K562 (cell line): ENCODE results near the gene INSL6. TPM values are rescaled to one million over a fixed set of nuclear protein-coding genes. Genes with fewer than 3 reads are reported as not detected.

Source experiments
- ATAC-seq: fragments of 200-7000 bp; cut with Tn5 transposase; 3 replicates; pipeline ENCODE4 v1.9.1; 2020; ENCODE audit warnings: moderate library complexity
- BruUV-seq: library from RNA; stranded (reverse); fragments of 400-500 nt; replicated peaks from 2 replicates; lab custom pipeline; 2021; lab: Mats Ljungman, UMichigan
- CTCF ChIA-PET: fragments of 300-600 bp; formaldehyde crosslinking; extraction: SDS; loops from one replicate; lab custom pipeline; 2021; ENCODE audit warnings: low intra/inter-chr PET ratio; lab: Yijun Ruan, JAX
- POLR2A ChIA-PET: fragments of 300-600, 350-650 bp; sonication (Branson Sonifier 250); formaldehyde crosslinking; extraction: SDS; loops from one replicate; lab custom pipeline; 2021; ENCODE audit warnings: antibody characterized with exemption, inconsistent platforms; lab: Yijun Ruan, JAX
- DNase-seq, 4 experiments: peaks; one replicate each; pipeline versions ENCODE4 v3.0.0 to v3.0.0-alpha.2; 2011 to 2018; ENCODE audit warnings: low spot score in 3 of 4, mixed read lengths in 3 of 4; ENCODE audit errors: extremely low read depth in 1 of 4
- FAIRE-seq: peaks from 2 replicates; lab custom pipeline; 2011; peaks lifted over from hg19 to GRCh38; lab: Jason Lieb, UNC
- H2AFZ ChIP-seq: 2 replicates; pipeline ENCODE4 v1.6.0; 2011; ENCODE audit warnings: low read depth, low read length, control low read depth, inconsistent platforms
- H3K27ac ChIP-seq: fragments of 200-600 bp; 3 replicates; pipeline ENCODE4 v1.8.0; 2011; ENCODE audit warnings: low read depth, mild to moderate bottlenecking, control low read depth, inconsistent platforms, low read length, moderate library complexity, mixed read lengths; ENCODE audit errors: extremely low read depth
- H3K27me3 ChIP-seq, 2 experiments: fragments of 300-600 bp in 1 of 2; 2 replicates in 1 of 2; 3 replicates in 1 of 2; pipeline versions ENCODE4 v1.6.0 to v1.8.0; 2011; ENCODE audit warnings: inconsistent platforms in 2 of 2, low read length in 2 of 2, mild to moderate bottlenecking in 1 of 2, mixed read lengths in 1 of 2, moderate library complexity in 1 of 2; ENCODE audit not compliant: control insufficient read depth in 2 of 2, insufficient read depth in 2 of 2
- H3K36me3 ChIP-seq: fragments of 300-600 bp; 3 replicates; pipeline ENCODE4 v1.8.0; 2011; ENCODE audit warnings: mild to moderate bottlenecking, low read length, inconsistent platforms; ENCODE audit not compliant: control insufficient read depth, insufficient read depth
- H3K4me1 ChIP-seq, 2 experiments: fragments of 200-600 bp in 1 of 2; replicated peaks in 1 of 2; 2 replicates in 1 of 2; 3 replicates in 1 of 2; pipeline versions ENCODE4 v1.5.1 to v1.8.0; 2011; ENCODE audit warnings: inconsistent platforms in 2 of 2, low read length in 2 of 2, mild to moderate bottlenecking in 1 of 2, mixed read lengths in 1 of 2, moderate library complexity in 1 of 2; ENCODE audit not compliant: control insufficient read depth in 2 of 2, insufficient read depth in 2 of 2
- H3K4me2 ChIP-seq: 2 replicates; pipeline ENCODE4 v1.6.1; 2011; ENCODE audit warnings: low read length, control low read depth, inconsistent platforms, mixed read lengths; ENCODE audit not compliant: insufficient read depth
- H3K4me3 ChIP-seq: fragments of 200-600 bp; sonication (generic), shearing (Covaris generic); 2 replicates; pipeline ENCODE4 v1.5.1; 2016; ENCODE audit warnings: control low read depth, inconsistent platforms
- H3K79me2 ChIP-seq: fragments of 200-600 bp; 3 replicates; pipeline ENCODE4 v1.8.0; 2011; ENCODE audit warnings: low read length, inconsistent platforms; ENCODE audit not compliant: control insufficient read depth, insufficient read depth
- H3K9ac ChIP-seq, 2 experiments: 2 replicates each; pipeline versions ENCODE4 v1.6.0 to v1.6.1; 2011; ENCODE audit warnings: low read depth in 2 of 2, low read length in 2 of 2, control low read depth in 1 of 2, inconsistent platforms in 1 of 2, mild to moderate bottlenecking in 1 of 2, mixed read lengths in 1 of 2; ENCODE audit not compliant: insufficient read depth in 1 of 2
- H3K9me1 ChIP-seq: one replicate; pipeline ENCODE4 v1.6.0; 2011; ENCODE audit warnings: inconsistent platforms, mild to moderate bottlenecking, low read length, moderate library complexity; ENCODE audit not compliant: control insufficient read depth, insufficient read depth
- H3K9me3 ChIP-seq: replicated peaks from 2 replicates; pipeline ENCODE4 v1.5.1; 2011; ENCODE audit warnings: low read depth, low read length, inconsistent platforms; ENCODE audit not compliant: control insufficient read depth, insufficient read depth
- H4K20me1 ChIP-seq: replicated peaks from 2 replicates; pipeline ENCODE4 v1.6.1; 2011; ENCODE audit warnings: low read length, inconsistent platforms, mixed read lengths; ENCODE audit not compliant: control insufficient read depth, insufficient read depth
- C11orf30 ChIP-seq: fragments of 450-650 bp; IDR thresholded peaks from 2 replicates; pipeline ENCODE4 v1.6.1; 2016; ENCODE audit warnings: low read depth, mild to moderate bottlenecking
- CTCFL ChIP-seq: IDR thresholded peaks from 2 replicates; pipeline ENCODE4 v1.6.1; 2011; ENCODE audit warnings: borderline replicate concordance, low read depth, mild to moderate bottlenecking, moderate library complexity, low read length; ENCODE audit not compliant: insufficient read depth, poor library complexity, severe bottlenecking
- KAT2B ChIP-seq: IDR thresholded peaks from one replicate; pipeline ENCODE4 v1.6.1; 2012; ENCODE audit warnings: low read depth, mild to moderate bottlenecking, control low read depth, inconsistent platforms, low read length, moderate library complexity
- MAFG ChIP-seq: fragments of 450-650 bp; conservative IDR thresholded peaks from 2 replicates; pipeline ENCODE4 v1.6.1; 2016; ENCODE audit warnings: missing genetic modification characterization, missing compliant biosample characterization
- NR3C1 ChIP-seq: sonication (generic); formaldehyde crosslinking; IDR thresholded peaks from 2 replicates; pipeline ENCODE4 v1.8.1; 2022; ENCODE audit warnings: missing genetic modification reagents
- SRSF9 ChIP-seq: fragments of 200-400 bp; formaldehyde crosslinking; IDR thresholded peaks from 2 replicates; pipeline ENCODE4 v1.6.1; 2017; ENCODE audit warnings: low read depth, low read length, borderline replicate concordance
- ZBTB49 ChIP-seq: sonication (generic); formaldehyde crosslinking; IDR thresholded peaks from 2 replicates; pipeline ENCODE4 v1.8.0; 2022; ENCODE audit warnings: missing genetic modification reagents, mild to moderate bottlenecking, borderline replicate concordance
- ZNF316 ChIP-seq: fragments of 450-650 bp; IDR thresholded peaks from 2 replicates; pipeline ENCODE4 v1.6.1; 2016
- WGBS: fragments of 100-300 bp; shearing (Covaris generic); methylation state at CpG from one replicate; pipeline ENCODE4 v1.1.6; 2016; ENCODE audit warnings: low coverage, mixed read lengths; ENCODE audit not compliant: insufficient coverage; ENCODE audit errors: missing lambda C conversion rate; 5-methylcytosine and 5-hydroxymethylcytosine counted together
- in situ Hi-C: fragments of 300-500 bp; cut with MboI; formaldehyde crosslinking; loops from 4 replicates; pipeline ENCODE4 v1.15.0; 2018; ENCODE audit warnings: inconsistent platforms, mixed read lengths
- intact Hi-C: fragments of 100-400 bp; cut with micrococcal nuclease; formaldehyde crosslinking; loops from 2 replicates; pipeline ENCODE4 v1.14.2; 2022
- polyA plus RNA-seq, 8 experiments: library from polyadenylated mRNA; depleted of rRNA in 4 of 8; stranded (reverse) in 5 of 8; unstranded in 3 of 8; fragments of >200 nt; fragmentation: Nextera tagmentation in 2 of 8; fragmentation: Illumina TruSeq in 1 of 8; extraction: Ambion mirVana in 2 of 8; extraction: Trizol in 1 of 8; gene quantifications; 2 replicates each; pipeline versions ENCODE4 v1.2.1 to v1.2.3, GENCODE V29; 2011 to 2014; ENCODE audit warnings: inconsistent platforms in 1 of 8, missing spikeins in 1 of 8
- total RNA-seq, 7 experiments: library from RNA; depleted of rRNA in 6 of 7; stranded (reverse); fragments of >200 nt in 6 of 7; fragmentation: Illumina TruSeq in 2 of 7; extraction: Trizol in 2 of 7; gene quantifications; 2 replicates each; pipeline versions ENCODE4 v1.2.1 to v1.2.3, GENCODE V29; 2011 to 2021; ENCODE audit warnings: low replicate concordance in 1 of 7

Gene INSL6
- total and polyA plus RNA-seq, 9 of the 15 experiments (the other 6 are each of a cell fraction or from before 2014, with no cell fraction given): 0.04 to 0.06 TPM; not detected in 7

- Histone ChIP-seq H2AFZ (no peak overlapping the region), H3K79me2 (no peaks in the 10 kb centered on the region), H3K9me1 (no peaks in the 10 kb centered on the region)
- intact Hi-C loops: no loop called here
- peak; percentile 62 for TF ChIP-seq ZNF316
- TF ChIP-seq SRSF9: no peak
- TF ChIP-seq C11orf30: peak; percentile 33; the same call in 1 of the 2 replicates
- 0 out of 2 replicates have a peak, but pooled peaks have one; percentile 35 for TF ChIP-seq MAFG
- TF ChIP-seq, all 486 proteins: peak for 3
- Histone ChIP-seq H3K9ac (no peak overlapping the region), H4K20me1 (no peaks in the 10 kb centered on the region), H3K4me3 (no peak overlapping the region), H3K4me1 (no peaks in the 10 kb centered on the region), H3K4me2 (no peak overlapping the region), H3K36me3 (peaks cover 41% of the 10 kb centered on the region), H3K27me3 (no peaks in the 10 kb centered on the region), H3K27ac (no peak overlapping the region), H3K9me3 (no peaks in the 10 kb centered on the region)
- in situ Hi-C loops: no loop called here
- ATAC-seq (no peak), FAIRE-seq (no peak), DNase-seq (no peak)
- WGBS: 91% methylated on average over 3 of the region's 3 CpGs
- BruUV-seq: no TSS peak
- ChIA-PET CTCF (no interaction called here), POLR2A (interaction anchor here (0.7 kb wide), 1 partner anchor 506 kb away, joined by 3 read pairs; no protein-coding TSS in a partner anchor)
Observed at GRCh38 chr9:5122516-5122915, 62.9 kb downstream of the INSL6 start.

- no TSS peak for BruUV-seq
- Histone ChIP-seq H3K79me2 (no peaks in the 10 kb centered on the region), H4K20me1 (no peaks in the 10 kb centered on the region), H3K27ac (no peak overlapping the region), H3K4me2 (no peak overlapping the region), H3K4me3 (no peak overlapping the region), H3K36me3 (peaks cover 39% of the 10 kb centered on the region), H3K9me1 (no peaks in the 10 kb centered on the region), H3K27me3 (no peaks in the 10 kb centered on the region), H3K4me1 (no peaks in the 10 kb centered on the region), H2AFZ (no peak overlapping the region)
- 83% methylated on average over 1 of the region's 1 CpG for WGBS
- CTCF ChIA-PET: no interaction called here
- intact Hi-C loops: no loop called here
- DNase-seq (no peak), FAIRE-seq (no peak), ATAC-seq (no peak)
- TF ChIP-seq NR3C1 (CRISPR knock-in tag): no peak
- no peak for TF ChIP-seq ZBTB49 (CRISPR knock-in tag)
- TF ChIP-seq CTCFL: no peak
- TF ChIP-seq KAT2B: no peak
- TF ChIP-seq, all 486 proteins: peak for 0
- POLR2A ChIA-PET: interaction anchor here (0.7 kb wide), 1 partner anchor 506 kb away, joined by 3 read pairs; no protein-coding TSS in a partner anchor
- no peaks in the 10 kb centered on the region for H3K9me3 ChIP-seq
- in situ Hi-C loops: no loop called here
- H3K9ac ChIP-seq: no peak overlapping the region
Observed at GRCh38 chr9:5122116-5122515, 63.3 kb downstream of the INSL6 start.
